ENCODE measurements around the gene HINT2. TPM values are rescaled to one million over a fixed set of nuclear protein-coding genes. Genes with fewer than 3 reads are reported as not detected.

The HINT2 gene
- total RNA-seq, 1 donor from 2014 or later, result 32.6 TPM

DNA sequence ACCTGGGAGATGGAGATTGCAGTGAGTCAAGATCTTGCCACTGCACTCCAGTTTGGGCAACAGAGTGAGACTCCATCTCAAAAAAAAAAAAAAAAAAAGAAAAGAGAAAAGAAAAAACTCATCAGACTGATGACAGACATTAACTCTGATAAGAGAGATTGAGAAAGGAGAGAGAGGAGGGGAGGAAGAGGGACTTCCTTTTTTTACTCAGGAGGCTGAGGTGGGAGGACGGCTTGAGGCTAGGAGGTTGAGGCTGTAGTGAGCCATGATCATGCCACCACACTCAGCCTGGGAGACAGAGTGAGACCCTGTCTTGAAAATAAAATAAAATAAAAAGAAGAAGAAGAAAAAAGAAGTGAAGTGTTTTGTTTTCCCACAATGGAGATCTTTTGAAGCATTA is 51.0 kb downstream of the HINT2 start:
- no peaks in the 10 kb centered on the region for H3K9me3 ChIP-seq
- ATAC-seq (no peak), DNase-seq (no peak)
- no peak overlapping the region for H3K4me3 ChIP-seq
- H3K4me1 ChIP-seq, result peaks cover 13% of the 10 kb centered on the region
- intact Hi-C loops (cut with DNase I), result no loop called here
- H3K36me3 ChIP-seq, result no peaks in the 10 kb centered on the region
- TF ChIP-seq, protein P1, sequence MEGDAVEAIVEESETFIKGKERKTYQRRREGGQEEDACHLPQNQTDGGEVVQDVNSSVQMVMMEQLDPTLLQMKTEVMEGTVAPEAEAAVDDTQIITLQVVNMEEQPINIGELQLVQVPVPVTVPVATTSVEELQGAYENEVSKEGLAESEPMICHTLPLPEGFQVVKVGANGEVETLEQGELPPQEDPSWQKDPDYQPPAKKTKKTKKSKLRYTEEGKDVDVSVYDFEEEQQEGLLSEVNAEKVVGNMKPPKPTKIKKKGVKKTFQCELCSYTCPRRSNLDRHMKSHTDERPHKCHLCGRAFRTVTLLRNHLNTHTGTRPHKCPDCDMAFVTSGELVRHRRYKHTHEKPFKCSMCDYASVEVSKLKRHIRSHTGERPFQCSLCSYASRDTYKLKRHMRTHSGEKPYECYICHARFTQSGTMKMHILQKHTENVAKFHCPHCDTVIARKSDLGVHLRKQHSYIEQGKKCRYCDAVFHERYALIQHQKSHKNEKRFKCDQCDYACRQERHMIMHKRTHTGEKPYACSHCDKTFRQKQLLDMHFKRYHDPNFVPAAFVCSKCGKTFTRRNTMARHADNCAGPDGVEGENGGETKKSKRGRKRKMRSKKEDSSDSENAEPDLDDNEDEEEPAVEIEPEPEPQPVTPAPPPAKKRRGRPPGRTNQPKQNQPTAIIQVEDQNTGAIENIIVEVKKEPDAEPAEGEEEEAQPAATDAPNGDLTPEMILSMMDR (IDR thresholded peaks at IDR 0.05), result no peak
- no peaks in the 10 kb centered on the region for H3K27me3 ChIP-seq (ENCODE audit: low read depth)
- no peak overlapping the region for H3K27ac ChIP-seq

DNA sequence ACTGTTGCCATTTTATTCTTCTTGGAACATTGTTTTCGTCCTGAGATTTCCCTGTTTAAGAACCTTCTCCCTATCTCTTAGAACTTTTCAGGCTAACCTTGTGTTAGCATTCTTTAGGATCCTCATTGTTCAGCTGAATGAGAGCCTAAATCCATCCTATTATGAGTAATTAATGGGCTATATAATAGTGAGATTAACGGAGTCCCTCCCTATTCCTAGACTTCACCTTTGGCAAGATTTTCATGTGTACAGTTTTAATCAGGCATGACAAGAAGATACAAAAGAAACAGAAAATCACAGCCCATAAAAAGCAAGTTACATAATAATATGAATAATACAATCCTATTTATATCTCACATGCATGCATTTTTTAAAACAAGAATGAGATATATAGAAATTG is 51.7 kb downstream of the HINT2 start:
- DNase-seq (no peak), ATAC-seq (no peak)
- intact Hi-C loops (cut with DNase I), result no loop called here
- no peaks in the 10 kb centered on the region for H3K27me3 ChIP-seq (ENCODE audit: low read depth)
- no peak overlapping the region for H3K4me3 ChIP-seq
- H3K9me3 ChIP-seq, result no peaks in the 10 kb centered on the region
- H3K4me1 ChIP-seq, result peaks cover 19% of the 10 kb centered on the region
- peak overlapping the region; percentile 9 for H3K27ac ChIP-seq
- no peaks in the 10 kb centered on the region for H3K36me3 ChIP-seq
- TF ChIP-seq, protein P1 (IDR thresholded peaks at IDR 0.05), result no peak

Other genes starting within 250 kb of the HINT2 start
- 44.0 TPM for gene TESK1, start 209.8 kb downstream of the HINT2 start, total RNA-seq
- 4.5 TPM for gene CD72, start 196.6 kb downstream of the HINT2 start, total RNA-seq
- gene SIT1, start 164.1 kb downstream of the HINT2 start, total RNA-seq, result 1.5 TPM
- gene RMRP, start 157.0 kb downstream of the HINT2 start, total RNA-seq, result 24,340 TPM
- gene CCDC107, start 156.8 kb downstream of the HINT2 start, total RNA-seq, result 28.9 TPM
- 1.2 TPM for gene ARHGEF39, start 149.8 kb downstream of the HINT2 start, total RNA-seq
- not detected for gene CA9, start 141.1 kb downstream of the HINT2 start, total RNA-seq
- gene TPM2, start 125.1 kb downstream of the HINT2 start, total RNA-seq, result 110 TPM
- gene TLN1, start 82.8 kb downstream of the HINT2 start, total RNA-seq, result 406 TPM
- gene CREB3, start 82.4 kb downstream of the HINT2 start, total RNA-seq, result 28.1 TPM
- 68.0 TPM for gene GBA2, start 65.8 kb downstream of the HINT2 start, total RNA-seq
- 29.6 TPM for gene RGP1, start 65.8 kb downstream of the HINT2 start, total RNA-seq
- gene MSMP, start 60.8 kb downstream of the HINT2 start, total RNA-seq, result not detected
- gene NPR2, start 23.5 kb downstream of the HINT2 start, total RNA-seq, result 20.6 TPM
- gene SPAG8, start 2.8 kb downstream of the HINT2 start, total RNA-seq, result 13.3 TPM
- gene FAM221B, start 13.7 kb upstream of the HINT2 start, total RNA-seq, result 0.32 TPM
- gene TMEM8B, start 14.2 kb upstream of the HINT2 start, total RNA-seq, result 12.6 TPM
- gene OR13J1, start 55.4 kb upstream of the HINT2 start, total RNA-seq, result not detected
- gene HRCT1, start 91.2 kb upstream of the HINT2 start, total RNA-seq, result 8.7 TPM
- gene SPAAR, start 94.4 kb upstream of the HINT2 start, total RNA-seq, result 11.9 TPM
- gene OR2S2, start 143.1 kb upstream of the HINT2 start, total RNA-seq, result not detected
- gene RECK, start 221.9 kb upstream of the HINT2 start, total RNA-seq, result 15.2 TPM